GM18867 (cell line): Measurements from ENCODE around the gene BCL2.
A peak's percentile ranks its signal among the peaks of the same experiment; 100 is the strongest.
"Not testable (repeated sequence)": the region's sequence is repeated elsewhere in the genome, so short reads cannot be mapped to it uniquely, and the experiment has no call there.

ENCODE experiments used
- ATAC-seq: cut with Tn5 transposase; IDR thresholded peaks from one replicate; pipeline ENCODE4 v1.9.1; 2021; ENCODE audit warnings: mild to moderate bottlenecking, moderate library complexity; ENCODE audit not compliant: unreplicated experiment

The BCL2 gene

DNA sequence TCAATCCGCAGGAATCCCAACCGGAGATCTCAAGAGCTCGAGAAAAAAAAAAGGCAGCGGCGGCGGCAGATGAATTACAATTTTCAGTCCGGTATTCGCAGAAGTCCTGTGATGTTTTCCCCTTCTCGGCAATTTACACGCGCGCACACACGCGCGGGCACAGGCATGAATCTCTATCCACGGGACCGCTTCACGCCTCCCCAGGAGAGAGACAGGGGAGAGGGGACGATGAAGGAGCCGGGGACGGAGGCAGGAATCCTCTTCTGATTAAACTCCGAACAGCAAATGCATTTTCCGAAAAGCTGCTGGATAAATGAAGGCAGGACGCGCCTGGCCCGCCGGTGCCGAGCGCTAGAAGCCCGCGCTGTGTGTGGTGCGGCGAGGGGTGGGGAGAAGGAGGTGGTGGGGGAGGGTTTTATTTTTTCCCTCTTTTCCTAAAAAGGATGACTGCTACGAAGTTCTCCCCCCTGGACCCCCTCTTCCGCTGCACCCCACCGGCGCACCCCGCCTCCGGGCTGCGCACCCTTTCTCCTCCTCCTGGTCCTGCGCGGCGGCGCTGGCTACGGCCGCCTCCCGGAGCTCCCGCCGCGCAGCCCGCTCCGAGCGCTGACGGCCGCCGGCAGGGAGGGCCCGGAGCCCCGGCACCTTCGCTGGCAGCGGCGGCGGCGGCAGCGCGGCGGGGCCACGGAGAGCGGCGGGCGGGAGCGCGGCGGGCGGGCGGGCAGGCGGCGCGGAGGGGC lies at the start of gene BCL2:
Gene BCL2, minus strand, starts transcription at position 387 of the 740 bp plus-strand sequence.
- no peak for ATAC-seq

DNA sequence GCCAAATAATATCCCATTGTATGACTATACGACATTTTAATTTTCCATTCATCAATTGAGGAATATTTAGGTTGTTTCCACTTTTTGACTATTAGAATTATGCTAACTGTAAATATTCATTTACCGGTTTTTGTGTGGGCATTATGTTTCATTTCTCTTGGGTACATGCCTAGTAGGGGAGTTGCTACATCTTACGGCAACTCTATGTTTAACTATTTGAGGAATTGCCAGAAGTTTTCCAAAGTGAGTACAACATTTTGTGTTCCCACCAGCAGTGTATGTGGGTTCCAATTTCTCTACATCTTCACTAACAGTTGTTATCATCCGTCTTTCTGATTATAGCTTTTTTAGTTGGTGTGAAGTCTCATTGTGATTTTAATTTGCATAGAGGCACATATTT lies 49.0 kb upstream of the BCL2 start:
- no peak for ATAC-seq

DNA sequence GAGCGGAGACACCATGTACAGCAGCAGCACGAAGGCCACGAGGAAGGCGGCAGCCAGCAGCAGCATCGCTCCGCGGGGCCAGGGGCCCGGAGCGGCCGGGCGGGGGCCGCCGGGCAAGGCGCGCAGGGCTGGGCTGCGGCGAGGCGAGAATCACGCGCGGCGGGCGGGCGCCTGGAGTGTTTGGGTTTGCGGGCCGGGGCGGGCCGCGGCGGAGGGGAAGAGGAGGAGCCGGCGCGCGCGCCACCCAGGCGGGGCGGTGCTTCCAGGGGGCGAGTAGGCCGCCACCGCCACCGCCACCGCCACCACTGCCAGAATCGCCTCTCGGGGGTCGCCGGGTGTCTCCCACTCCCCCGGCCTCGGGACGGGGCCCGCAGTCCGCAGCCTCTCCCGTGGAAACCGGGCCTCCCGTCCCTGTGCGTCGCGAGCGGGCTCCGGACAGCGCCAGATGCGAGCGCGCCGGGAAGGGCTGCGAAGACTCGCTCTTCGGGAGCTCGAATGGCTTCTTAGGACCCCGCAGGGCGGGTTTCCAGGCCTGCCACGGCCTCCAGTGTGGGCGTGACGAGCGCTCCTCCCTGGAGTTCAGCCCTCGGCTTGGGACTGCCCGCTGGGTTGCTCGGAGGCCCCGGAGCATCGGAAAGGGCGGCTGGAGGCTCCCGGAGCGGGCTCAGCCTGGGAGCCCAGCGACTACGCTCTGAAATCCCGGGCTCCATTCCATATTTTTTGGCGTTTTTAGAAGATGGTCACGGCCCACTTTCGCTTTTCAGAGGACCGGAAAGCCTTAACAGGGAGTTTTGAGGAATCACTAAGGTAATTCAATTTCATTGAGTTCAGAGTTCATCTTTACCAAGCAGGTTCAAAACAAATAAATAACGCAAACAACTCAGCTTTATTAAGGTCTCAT lies 47.7 kb upstream of the BCL2 start, which contains the start of gene KDSR:
Gene KDSR, minus strand, starts transcription at position 154 of the 901 bp plus-strand sequence. Its CDS starts 88 bp downstream, at position 66.
- peak; percentile 91 for ATAC-seq

DNA sequence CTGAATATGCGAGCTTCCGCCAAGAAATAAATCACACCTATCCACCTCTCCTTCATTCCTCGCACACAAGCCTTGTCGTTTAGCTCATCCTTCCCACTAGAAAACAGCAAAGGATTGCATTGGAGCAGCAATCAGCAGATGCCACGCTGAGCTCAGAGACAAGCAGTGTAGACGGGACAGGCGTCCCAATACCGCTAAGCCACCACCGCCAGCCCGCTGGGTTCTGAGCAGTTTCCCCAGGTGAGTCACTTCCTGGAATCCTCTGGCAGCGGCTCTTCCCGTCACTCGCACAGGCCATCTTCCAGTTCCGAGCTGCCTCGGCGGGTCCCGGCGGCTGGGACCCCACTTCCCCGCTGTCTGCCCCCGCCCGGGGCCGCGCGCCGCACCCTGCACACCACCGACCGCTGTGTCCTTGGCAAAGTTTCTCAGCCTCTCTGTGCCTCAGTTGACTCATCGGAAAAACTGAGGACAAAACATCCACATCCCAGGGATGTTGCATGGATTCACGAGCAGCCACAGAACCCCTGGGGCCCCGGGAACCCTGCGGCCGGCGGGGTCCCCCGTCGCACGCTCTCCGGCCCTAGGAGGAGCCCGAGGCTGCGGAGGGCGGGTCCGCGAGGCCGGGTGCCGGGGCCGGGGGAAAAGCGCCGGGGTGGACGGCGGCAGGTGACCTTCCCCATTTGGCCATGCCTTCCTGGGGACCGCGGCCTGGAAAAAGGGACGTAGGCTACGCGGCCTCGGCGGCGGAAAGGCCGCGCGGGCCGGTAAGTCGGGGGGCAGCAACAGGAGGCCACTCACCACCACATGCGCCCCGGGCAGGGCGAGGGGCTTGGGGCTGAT lies 46.9 kb upstream of the BCL2 start:
- ATAC-seq, result peak; percentile 35

DNA sequence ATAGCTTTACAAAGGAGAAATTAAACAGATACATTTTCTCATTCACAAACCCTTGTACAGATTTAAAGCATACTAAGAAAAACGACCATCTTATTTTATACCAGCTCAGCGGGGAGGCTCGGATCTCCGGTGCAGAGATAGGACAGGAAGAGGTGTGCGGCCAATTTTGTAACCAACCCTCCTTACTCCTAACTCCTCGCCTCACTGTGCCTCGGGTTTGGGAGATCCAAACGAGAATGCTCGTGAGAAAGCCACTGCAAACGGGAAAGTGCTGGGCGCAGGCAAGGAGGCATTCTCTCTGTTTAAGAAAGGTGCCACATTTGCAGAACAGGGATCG lies 46.3 kb upstream of the BCL2 start:
- no peak for ATAC-seq

DNA sequence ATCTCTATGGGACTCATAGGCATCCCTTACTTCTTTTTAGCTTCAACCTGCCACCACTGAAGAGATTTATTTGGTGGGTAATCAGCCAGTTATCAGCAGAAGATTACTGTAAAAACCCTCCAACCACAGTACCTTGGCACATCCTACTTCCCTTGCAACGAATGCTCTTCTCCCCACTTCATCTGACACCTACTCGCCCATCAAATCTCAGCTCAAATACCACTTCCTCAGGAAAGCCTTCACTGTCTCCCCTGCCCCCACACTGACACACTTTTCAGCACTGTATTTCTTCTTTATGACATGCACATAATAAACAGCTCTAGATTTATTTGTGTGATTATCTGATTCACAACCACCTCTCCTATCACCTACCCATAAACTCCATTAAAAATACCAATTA lies 44.4 kb upstream of the BCL2 start:
- no peak for ATAC-seq

DNA sequence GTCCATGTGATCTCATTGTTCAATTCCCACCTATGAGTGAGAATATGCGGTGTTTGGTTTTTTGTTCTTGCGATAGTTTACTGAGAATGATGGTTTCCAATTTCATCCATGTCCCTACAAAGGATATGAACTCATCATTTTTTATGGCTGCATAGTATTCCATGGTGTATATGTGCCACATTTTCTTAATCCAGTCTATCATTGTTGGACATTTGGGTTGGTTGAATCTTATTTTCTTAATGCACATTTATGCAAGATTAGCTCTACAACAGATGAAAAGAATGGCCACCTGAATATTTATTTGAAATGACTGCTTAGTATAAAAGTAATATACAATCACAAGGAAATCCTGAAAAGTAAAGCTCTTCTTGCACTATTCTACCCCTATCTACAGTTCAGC lies 43.9 kb upstream of the BCL2 start:
- ATAC-seq, result not testable (repeated sequence)

DNA sequence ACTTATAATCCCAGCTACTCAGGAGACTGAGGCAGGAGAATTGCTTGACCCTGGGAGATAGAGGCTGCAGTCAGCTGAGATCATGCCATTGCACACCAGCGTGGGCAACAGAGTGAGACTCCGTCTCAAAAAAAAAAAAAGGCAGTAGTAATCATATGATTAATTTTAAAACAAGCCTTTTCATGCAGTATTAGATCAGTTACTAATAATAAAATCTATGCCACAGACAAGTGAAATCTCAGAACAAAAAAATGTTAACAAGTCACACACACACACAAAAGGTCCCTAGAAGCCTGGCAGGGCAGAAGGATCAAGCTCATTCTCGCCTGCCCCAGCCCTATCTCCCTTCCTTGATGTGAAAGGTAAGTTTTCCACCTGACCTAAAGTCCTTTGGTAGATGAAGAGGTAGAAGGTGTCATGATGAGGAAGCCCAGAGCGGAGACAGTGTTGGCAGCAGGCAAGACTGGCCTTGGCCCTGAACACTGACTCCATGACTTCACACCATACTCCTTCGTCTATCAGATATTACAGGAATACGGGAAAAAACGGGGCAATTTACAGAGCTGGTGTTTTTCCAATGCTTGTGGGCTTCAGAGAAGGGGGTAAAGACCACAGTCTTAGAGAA lies 36.8 kb upstream of the BCL2 start:
- no peak for ATAC-seq

DNA sequence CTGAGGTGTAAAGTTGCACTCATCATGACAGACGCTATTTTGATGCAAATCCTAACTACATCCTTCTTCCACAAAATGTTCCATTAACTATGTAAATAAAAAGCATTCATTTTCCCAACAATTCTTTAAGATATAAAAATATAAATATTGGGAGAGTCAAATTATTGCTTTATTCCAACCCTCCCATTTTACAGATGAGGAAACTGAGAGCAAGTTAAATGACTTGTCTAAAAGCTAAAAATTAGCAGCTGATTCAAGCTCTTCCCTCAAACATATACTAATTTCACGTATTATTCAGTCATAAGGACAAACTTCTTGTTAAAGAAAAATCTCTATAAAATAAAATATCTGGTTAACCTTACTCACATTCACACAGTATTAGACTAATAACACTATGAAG lies 30.7 kb upstream of the BCL2 start:
- ATAC-seq, result no peak

DNA sequence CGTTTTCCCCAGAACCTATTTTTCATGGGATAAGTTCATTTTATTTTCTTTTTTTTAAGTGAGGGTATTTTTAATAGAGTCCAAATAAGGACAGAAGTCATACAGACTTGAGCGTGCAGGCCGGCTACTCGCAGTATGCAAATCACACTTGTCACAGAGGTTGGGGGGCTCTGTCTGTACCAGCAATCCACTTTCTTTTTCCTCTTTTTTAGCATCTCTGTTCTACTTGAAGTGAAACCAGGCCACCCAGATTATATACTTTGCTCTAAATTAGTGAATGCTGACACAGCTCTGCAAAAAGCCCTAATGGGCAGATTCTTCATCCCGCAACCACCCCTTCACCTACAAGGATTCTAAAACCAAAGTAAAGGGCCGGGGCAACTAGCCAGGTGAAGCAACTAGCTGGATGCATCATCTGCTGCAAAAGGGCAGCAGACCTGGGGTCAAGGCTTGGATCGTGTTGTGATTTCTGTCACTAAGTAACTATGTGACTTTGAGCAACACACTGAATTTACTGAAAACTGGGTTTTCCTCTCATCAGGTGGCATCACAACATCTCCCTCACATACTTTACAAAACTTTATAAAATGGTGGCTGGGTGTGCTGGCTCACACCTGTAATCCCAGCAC lies 29.1 kb upstream of the BCL2 start:
- no peak for ATAC-seq

DNA sequence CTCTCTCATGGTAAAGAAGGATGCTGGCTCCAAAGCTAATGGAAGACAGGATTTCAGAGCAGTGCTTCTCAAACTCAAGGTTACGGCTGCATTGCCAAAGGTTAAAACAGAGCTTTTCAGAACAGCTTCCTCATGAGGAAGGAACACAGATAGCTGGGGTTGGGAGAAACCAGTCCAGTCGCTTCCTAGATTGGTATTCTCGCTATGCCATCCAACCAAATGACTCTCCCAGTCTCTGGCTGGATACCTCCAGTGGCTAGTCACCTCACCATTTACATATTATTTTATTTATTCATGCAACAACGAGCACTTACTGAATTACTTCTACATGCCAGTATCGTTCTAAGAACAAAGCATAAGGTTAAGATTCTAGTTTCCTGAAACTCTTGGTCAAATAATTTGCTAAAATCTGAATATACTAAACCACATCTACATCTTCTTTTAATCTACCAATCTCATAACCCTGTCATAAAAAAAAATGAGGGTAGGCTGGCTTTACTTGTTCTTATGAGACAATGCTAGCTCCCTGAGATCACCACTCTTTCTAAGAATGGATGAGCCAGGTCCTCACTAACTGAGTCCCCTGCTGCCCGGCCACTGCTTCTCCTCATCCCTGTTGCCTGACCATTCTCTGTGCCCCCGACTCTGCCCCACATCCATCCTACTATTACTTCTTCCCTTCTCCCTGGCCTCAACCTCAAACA lies 27.1 kb upstream of the BCL2 start:
- ATAC-seq, result no peak

DNA sequence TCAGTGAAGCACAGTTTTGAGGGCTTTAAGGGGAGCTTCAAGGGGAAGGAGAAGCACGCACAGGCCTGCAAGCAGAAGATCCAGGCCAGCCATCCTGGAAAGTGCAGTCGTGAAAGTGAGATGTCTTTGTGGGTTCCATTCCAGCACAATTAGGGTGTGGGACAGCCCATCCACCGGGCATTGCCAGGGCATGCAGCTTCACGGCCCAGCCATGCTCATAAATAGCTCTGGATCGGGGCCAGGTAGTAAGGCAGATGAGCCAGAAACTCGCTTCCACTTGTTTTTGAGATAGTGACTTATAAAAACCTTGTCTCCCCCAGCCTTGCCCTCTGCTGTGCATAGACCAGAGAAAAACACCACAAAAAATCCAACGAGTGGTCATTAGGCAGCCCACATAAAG lies 26.5 kb upstream of the BCL2 start:
- ATAC-seq, result no peak

DNA sequence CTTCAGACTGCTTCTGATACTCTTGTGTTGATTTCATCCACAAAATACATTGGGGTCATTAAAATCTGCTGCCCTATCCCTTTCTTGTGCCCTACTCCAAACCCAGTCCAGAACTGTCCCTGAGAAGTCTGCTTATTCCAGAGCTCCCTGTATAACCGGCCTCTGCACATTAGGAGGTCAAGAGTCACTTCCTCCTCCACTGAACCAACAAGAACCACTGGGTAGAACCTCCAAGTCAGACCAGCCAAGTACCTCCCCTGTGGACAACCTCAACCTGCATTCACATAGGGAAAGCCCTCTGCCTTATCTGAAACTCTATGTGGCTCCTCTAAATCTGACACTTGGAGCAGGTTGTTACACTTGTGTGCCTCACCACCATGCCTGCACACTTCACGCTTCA lies 25.3 kb upstream of the BCL2 start:
- no peak for ATAC-seq

DNA sequence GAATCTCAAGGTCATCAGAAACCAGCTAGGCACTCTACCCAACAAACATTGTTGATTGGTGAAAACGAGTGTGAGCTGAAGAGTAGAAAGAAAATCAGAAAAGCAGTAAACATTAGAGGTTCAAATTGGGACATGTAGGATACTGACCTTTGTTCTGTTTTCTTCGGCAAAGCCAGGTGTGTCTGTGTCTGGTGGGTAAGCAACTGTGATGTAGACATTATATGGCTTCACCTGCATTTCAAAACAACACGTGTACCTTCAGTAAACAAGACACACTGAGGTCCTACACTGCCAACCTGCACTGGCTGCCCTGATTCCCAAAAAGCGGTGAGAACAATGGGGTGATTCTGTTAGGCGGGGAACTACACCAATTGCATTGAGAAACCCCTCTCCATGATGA lies 24.7 kb upstream of the BCL2 start:
- no peak for ATAC-seq

DNA sequence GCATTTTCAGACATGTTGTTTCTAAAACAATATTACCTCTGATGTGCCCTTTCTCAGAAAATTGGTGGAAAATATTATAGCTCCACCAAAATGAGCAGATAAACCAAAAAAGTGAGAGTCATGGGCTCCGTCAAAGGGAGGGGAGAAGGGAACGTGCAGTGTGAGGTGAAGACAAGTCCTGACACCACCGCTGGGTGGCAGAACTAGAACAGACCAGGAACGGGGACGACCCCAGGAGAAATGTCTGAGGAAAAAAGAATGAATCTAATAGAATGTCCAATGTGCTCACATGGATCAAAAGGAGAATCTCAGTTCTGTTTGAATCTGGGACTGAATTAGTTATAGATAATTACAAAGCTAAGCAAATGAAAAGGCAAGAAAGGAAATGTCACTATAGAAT lies 22.6 kb upstream of the BCL2 start:
- no peak for ATAC-seq

DNA sequence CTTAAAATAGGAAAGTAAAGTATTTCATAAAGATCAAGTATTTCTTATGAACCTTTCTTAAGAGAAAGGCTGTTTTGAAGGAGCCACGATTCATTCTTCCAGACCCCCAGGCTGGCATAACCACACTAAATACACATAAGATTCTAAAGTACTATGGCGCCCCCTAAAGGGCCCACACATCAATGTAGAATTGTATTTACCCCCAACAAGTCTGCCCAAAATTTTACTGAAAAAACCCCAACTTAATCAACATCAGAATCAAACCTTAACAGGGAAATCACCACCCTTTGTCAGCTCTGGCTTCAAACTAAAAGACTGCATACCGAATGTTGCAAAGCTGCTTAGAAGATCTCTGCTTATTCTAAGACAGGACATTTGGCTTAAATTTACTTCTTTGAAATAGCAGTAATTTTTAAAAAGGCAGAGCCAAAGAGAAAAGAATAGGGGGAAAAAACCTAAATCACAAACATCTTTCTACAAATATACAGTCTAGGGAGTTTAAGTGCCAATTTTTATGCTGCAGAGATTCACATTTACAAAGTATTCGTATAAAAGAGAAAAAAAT lies 20.4 kb upstream of the BCL2 start:
- no peak for ATAC-seq

DNA sequence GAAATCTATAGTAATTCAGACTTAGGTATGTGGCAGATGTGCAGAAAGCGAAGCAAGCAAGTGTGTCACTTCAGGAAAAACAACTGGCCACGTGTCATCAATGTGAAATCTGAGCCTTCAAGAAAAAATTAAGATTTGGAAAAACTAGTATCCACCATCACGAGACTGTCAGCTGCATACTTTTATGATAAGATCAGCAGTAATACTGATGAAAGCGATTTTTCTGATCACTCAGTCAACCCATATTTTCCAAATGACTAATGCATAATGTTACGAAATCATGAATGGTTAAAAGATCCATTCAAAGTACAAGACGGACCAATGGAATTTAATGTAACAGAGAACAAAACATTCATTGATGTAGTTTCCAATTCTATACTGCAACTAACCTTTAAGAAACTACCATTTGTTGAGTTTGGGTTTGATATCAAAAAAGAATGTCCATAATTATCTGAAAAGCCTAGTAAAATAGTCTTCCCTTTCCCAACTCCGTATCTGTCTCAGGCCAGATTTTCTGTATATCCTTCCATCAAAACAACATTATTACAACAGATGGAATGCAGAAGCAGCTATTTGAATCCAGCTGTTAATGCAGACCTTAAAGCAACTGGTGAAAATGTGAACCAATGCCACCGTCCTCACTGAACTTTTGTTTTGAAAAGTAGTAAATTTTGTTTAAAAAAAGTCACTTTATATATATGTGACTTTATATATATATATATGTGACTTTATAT lies 17.0 kb upstream of the BCL2 start:
- ATAC-seq, result no peak

DNA sequence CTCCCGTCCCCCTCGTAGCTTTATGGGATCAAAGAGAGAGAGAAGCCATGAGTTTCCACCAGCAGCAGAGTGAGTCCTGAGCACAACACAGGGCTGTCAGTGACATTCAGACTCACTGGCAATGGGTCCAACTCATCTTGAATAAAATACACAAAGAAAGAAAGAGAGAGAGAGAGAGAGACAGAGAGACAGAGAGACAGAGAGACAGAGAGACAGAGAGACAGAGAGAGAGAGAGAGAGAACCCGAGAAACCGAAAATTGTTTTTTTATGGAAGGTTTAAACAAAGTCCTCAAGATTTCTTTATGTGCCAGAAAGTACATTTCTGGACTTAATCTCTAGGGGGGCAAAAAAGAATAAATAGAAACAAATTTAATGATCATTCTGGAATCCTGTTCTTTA lies 11.5 kb upstream of the BCL2 start:
- no peak for ATAC-seq
